ENCODE results near the gene GPR21. TPM values are rescaled to one million over a fixed set of nuclear protein-coding genes. Genes with fewer than 3 reads are reported as not detected.

Gene GPR21, protein sequence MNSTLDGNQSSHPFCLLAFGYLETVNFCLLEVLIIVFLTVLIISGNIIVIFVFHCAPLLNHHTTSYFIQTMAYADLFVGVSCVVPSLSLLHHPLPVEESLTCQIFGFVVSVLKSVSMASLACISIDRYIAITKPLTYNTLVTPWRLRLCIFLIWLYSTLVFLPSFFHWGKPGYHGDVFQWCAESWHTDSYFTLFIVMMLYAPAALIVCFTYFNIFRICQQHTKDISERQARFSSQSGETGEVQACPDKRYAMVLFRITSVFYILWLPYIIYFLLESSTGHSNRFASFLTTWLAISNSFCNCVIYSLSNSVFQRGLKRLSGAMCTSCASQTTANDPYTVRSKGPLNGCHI
- total RNA-seq, result under 1 TPM in 1 of 2 experiments, not detected in 1; 0.31 TPM

DNA sequence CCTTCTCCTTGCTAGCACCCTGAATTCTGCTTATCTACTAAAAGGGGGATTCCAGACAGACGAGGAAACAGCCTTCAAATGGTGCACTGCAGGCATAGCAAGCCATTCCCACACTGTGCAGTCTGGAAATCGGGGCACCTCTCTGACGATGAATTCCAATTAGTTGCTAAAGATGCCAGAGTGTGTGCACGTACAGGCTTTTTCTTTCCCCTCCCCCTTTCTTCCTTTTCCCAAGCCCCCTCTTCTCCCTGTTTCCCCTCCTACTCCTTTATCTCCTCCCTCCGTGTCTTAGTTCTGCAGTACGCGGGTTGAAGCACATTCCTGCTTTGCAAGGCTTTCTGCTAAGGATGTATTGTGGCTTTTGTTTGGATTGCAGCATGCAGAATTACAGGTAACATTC is at the start of gene GPR21:
GPR21 (plus strand) TSS at position 316 of the 400 bp plus-strand sequence. CDS start 900 bp downstream, outside the sequence.
- Mint-ChIP-seq H3K27ac (no peak within 1 kb of the TSS), H3K36me3 (peaks cover 14% of the 10 kb centered on the region), H3K9me3 (no peaks in the 10 kb centered on the region), H3K27me3 (no peaks in the 10 kb centered on the region), H3K4me3 (no peak within 1 kb of the TSS), H3K4me1 (ENCODE audit: low read depth) (no peaks in the 10 kb centered on the region)
- intact Hi-C loops (cut with micrococcal nuclease), result no loop called here
- POLR2A ChIA-PET, result no interaction called here
- CTCF ChIA-PET, result no interaction called here
- no peak for DNase-seq

DNA sequence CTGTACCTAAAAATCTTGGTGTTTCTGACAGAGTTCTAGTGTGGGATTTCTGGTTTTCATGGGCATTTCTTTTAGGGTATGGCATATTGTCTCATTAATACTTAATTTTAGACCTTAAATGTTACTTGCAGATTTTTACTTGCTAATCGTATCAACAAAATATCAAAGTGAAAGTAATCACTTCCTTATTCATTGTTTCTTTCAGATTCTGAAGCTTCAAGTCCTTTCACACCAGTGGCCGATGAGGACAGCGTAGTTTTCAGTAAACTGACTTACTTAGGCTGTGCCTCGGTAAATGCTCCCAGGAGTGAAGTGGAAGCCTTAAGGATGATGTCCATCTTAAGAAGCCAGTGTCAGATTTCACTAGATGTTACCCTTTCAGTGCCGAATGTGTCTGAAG is 47.5 kb upstream of the GPR21 start:
- CTCF ChIA-PET, result no interaction called here
- no peaks in the 10 kb centered on the region for H3K9me3 Mint-ChIP-seq
- H3K27me3 Mint-ChIP-seq, result no peaks in the 10 kb centered on the region
- no peak overlapping the region for H3K4me3 Mint-ChIP-seq
- POLR2A ChIA-PET, result no interaction called here
- H3K36me3 Mint-ChIP-seq, result peaks cover 4% of the 10 kb centered on the region
- DNase-seq, result no peak
- no peak overlapping the region for H3K27ac Mint-ChIP-seq
- peaks cover 4% of the 10 kb centered on the region for H3K4me1 Mint-ChIP-seq (ENCODE audit: low read depth)
- intact Hi-C loops (cut with micrococcal nuclease), result no loop called here

DNA sequence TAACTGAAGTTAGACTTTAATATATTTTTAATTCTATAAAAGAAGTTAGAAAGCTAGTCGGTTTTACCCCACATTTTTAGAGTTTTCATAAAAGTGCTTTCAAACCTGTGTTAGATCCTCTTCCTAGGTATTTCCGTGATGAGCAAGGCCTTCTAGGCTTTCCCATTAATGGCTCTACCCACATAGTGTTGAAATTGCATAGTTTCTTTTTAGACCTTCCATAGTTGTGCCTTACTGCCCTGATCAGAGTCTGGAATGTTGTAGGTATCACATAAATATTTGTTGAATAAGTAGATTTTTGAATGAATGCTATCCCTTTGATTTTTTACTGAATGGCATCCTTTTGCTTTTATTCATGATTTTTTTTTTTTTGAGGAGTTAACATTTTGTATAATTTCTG is 45.3 kb upstream of the GPR21 start:
- Mint-ChIP-seq H3K9me3 (no peaks in the 10 kb centered on the region), H3K27ac (no peak overlapping the region), H3K36me3 (peaks cover 4% of the 10 kb centered on the region), H3K4me3 (no peak overlapping the region), H3K4me1 (ENCODE audit: low read depth) (peaks cover 8% of the 10 kb centered on the region), H3K27me3 (no peaks in the 10 kb centered on the region)
- POLR2A ChIA-PET, result no interaction called here
- CTCF ChIA-PET, result interaction anchor here (1.9 kb wide), 1 partner anchor 8 kb away, joined by 8 read pairs; no protein-coding TSS in a partner anchor
- intact Hi-C loops (cut with micrococcal nuclease), result no loop called here
- DNase-seq, result no peak

DNA sequence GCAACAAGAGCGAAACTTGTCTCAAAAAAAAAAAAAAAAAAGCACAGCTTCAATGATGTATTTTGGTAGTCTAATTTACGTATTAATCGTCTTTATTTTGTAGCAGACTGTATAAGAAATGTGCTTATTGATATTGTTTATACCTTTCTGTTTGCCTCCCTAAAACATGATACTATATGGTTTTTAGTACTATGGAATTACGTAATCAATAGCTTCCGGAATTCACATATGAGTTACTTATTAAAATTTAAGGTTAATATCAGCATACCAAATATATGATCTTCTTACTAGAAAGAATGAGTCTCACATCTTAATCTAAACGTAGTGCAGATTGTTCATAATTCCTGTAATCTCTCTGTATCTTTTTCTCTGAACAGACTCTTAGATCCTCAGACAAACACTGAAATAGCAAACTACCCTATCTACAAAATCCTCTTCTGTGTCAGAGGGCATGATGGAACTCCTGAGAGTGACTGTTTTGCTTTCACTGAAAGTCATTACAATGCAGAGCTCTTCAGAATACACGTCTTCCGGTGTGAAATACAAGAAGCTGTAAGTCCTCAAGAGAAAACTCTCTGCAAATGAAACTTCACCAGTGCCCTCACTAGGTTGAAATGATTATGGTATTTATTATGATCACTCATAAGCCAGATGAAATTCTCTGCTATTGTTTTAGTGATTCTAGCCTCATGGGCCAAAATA is 44.4 kb upstream of the GPR21 start:
- CTCF ChIA-PET, result interaction anchor here (0.7 kb wide), 1 partner anchor 890 kb away, joined by 4 read pairs; no protein-coding TSS in a partner anchor
- peak overlapping the region; percentile 19 for H3K27ac Mint-ChIP-seq
- peaks cover 8% of the 10 kb centered on the region for H3K4me1 Mint-ChIP-seq (ENCODE audit: low read depth)
- intact Hi-C loops (cut with micrococcal nuclease), result loop anchor here (1.0 kb wide), 1 partner anchor 42 kb away; no protein-coding TSS in a partner anchor
- POLR2A ChIA-PET, result interaction anchor here (0.9 to 1.0 kb wide), 2 partner anchors 42 to 49 kb away, joined by 3 to 5 read pairs; no protein-coding TSS in a partner anchor
- DNase-seq, result no peak
- H3K36me3 Mint-ChIP-seq, result peaks cover 4% of the 10 kb centered on the region
- no peaks in the 10 kb centered on the region for H3K9me3 Mint-ChIP-seq
- no peaks in the 10 kb centered on the region for H3K27me3 Mint-ChIP-seq
- H3K4me3 Mint-ChIP-seq, result no peak overlapping the region

DNA sequence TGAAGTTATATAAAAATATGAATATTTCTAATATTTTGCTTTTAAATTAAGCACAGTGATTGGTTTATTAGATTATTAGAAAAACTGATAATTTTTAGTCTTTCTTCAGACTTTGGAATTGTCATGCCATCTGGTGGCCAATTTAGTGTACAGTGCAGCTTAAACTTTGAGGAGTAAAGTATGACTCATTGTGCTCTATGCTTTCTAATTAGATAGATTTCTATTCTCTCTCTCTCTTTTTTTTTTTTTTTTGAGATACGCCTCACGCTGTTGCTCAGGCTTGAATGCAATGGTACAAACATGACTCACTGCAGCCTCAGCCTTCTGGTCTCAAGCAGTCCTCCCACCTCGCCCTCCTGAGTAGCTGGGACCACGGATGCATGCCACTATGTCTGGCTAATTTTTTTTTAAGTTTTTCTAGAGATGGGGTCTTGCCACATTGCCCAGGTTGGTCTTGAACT is 42.1 kb upstream of the GPR21 start:
- Mint-ChIP-seq H3K4me1 (ENCODE audit: low read depth) (peaks cover 8% of the 10 kb centered on the region), H3K27me3 (no peaks in the 10 kb centered on the region), H3K27ac (no peak overlapping the region), H3K9me3 (no peaks in the 10 kb centered on the region), H3K36me3 (peaks cover 3% of the 10 kb centered on the region), H3K4me3 (no peak overlapping the region)
- DNase-seq, result peak; percentile 62
- POLR2A ChIA-PET, result interaction anchor here (0.7 kb wide), 1 partner anchor 59 kb away, joined by 3 read pairs; no protein-coding TSS in a partner anchor
- CTCF ChIA-PET, result interaction anchor here (0.6 to 1.6 kb wide), 17 partner anchors 19 to 730 kb away, joined by 3 to 8 read pairs (median 4); partner anchors contain the start of genes ZBTB26 and ZBTB6
- intact Hi-C loops (cut with micrococcal nuclease), result loop anchor here (1.0 to 5.0 kb wide), 7 partner anchors 51 to 526 kb away; partner anchors contain the start of genes PDCL, RABGAP1, RC3H2 and ZBTB6

DNA sequence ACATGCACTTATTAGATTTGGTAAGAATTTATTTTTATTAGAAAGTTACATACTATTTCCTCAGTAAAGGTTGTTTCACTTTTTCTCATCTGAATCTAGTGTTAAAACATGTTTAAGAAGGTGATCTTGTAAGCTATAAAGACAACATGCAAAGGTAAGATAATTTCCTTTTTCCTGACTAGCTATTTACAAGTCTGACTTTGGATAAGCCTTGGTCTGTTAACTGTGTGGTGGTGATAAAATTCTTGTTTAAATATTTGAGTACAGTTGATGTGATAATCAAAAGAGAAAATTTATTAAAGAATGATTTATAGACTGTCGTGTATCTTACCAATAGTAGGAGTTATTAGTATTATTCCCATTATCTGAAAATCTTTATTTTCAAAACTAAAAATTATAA is 36.9 kb upstream of the GPR21 start:
- no peak for DNase-seq
- Mint-ChIP-seq H3K27ac (no peak overlapping the region), H3K9me3 (no peaks in the 10 kb centered on the region), H3K4me3 (no peak overlapping the region), H3K36me3 (peaks cover 18% of the 10 kb centered on the region), H3K4me1 (ENCODE audit: low read depth) (peaks cover 5% of the 10 kb centered on the region), H3K27me3 (no peaks in the 10 kb centered on the region)
- intact Hi-C loops (cut with micrococcal nuclease), result no loop called here
- ChIA-PET CTCF (interaction anchor here (0.8 to 1.8 kb wide), 2 partner anchors 9 to 353 kb away, joined by 3 to 8 read pairs; no protein-coding TSS in a partner anchor), POLR2A (no interaction called here)

DNA sequence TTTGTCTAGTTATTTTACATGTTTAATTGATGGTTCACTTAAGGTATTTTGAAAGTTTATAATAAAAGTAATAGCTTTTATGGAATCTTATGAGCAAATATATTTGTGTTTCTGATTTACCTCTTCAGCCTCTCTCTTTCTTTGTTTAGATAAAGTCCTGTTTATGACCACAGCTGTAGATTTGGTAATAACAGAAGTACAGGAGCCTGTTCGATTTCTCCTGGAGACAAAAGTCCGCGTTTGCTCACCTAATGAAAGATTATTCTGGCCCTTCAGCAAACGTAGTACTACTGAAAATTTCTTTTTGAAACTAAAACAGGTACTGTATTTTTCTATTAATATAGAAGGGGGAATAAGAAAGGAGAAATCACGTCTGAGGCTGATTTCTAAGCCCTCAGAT is 35.0 kb upstream of the GPR21 start:
- peaks cover 18% of the 10 kb centered on the region for H3K36me3 Mint-ChIP-seq
- DNase-seq, result no peak
- H3K27me3 Mint-ChIP-seq, result no peaks in the 10 kb centered on the region
- ChIA-PET CTCF (no interaction called here), POLR2A (no interaction called here)
- H3K27ac Mint-ChIP-seq, result no peak overlapping the region
- no peak overlapping the region for H3K4me3 Mint-ChIP-seq
- intact Hi-C loops (cut with micrococcal nuclease), result no loop called here
- no peaks in the 10 kb centered on the region for H3K9me3 Mint-ChIP-seq
- peaks cover 3% of the 10 kb centered on the region for H3K4me1 Mint-ChIP-seq (ENCODE audit: low read depth)

DNA sequence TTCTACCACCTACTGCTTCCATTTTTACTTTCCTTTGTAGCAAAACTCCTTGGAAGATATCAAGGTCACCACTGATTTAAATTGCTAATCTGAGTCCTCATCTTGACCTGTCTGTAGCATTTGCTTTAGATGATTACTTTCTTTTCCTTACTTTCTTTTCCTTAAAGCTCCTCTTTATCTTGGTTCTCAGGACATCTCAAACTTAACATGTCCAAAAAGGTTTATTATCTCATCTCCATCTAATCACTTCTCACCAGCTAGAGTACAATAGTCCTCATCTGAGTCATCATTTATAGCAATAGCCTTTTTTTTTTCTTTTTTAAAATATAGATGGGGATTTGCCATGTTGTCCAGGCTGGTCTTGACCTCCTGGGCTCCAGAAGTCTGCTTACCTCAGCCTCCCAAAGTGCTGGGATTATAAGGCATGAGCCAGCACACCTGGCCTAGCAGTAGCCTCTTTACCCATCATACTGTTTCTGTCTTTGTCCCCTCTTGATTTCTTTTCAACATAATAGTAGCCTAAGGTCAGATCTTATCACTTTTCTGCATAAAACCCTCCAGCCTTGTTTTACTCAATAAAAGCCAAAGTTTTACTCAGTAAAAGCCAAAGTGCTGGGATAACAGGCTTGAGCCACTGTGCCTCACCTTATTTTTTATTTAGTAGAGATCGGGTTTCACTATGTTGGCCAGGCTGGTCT is 32.9 kb upstream of the GPR21 start:
- H3K27me3 Mint-ChIP-seq, result no peaks in the 10 kb centered on the region
- ChIA-PET POLR2A (no interaction called here), CTCF (no interaction called here)
- H3K36me3 Mint-ChIP-seq, result peaks cover 22% of the 10 kb centered on the region
- no peak overlapping the region for H3K27ac Mint-ChIP-seq
- no peak overlapping the region for H3K4me3 Mint-ChIP-seq
- H3K9me3 Mint-ChIP-seq, result no peaks in the 10 kb centered on the region
- intact Hi-C loops (cut with micrococcal nuclease), result no loop called here
- DNase-seq, result no peak
- H3K4me1 Mint-ChIP-seq (ENCODE audit: low read depth), result peaks cover 3% of the 10 kb centered on the region

DNA sequence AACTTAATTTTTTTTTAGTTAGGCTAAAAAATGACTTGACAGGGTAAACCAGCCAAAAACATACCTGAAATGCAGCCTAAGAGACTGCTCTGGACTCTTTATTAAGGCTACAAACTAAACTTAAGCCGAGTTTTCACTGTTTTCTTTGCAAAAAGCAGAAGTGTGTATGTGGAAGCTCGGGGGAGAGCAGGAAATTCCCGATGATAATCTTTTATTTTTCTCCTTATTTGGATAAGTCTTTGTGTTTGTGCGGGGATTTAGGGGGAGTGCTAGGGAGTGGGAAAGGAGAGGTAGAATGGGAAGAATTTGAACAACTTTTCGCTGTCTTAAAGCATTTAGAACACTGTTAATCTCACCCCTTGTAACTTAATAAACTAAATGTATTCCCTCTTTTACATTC is 30.7 kb upstream of the GPR21 start:
- peaks cover 14% of the 10 kb centered on the region for H3K36me3 Mint-ChIP-seq
- no peak overlapping the region for H3K27ac Mint-ChIP-seq
- intact Hi-C loops (cut with micrococcal nuclease), result no loop called here
- no peak for DNase-seq
- ChIA-PET CTCF (interaction anchor here (1.2 kb wide), 1 partner anchor 12 kb away, joined by 3 read pairs; no protein-coding TSS in a partner anchor), POLR2A (no interaction called here)
- H3K27me3 Mint-ChIP-seq, result no peaks in the 10 kb centered on the region
- no peaks in the 10 kb centered on the region for H3K9me3 Mint-ChIP-seq
- no peak overlapping the region for H3K4me3 Mint-ChIP-seq
- H3K4me1 Mint-ChIP-seq (ENCODE audit: low read depth), result peaks cover 3% of the 10 kb centered on the region

DNA sequence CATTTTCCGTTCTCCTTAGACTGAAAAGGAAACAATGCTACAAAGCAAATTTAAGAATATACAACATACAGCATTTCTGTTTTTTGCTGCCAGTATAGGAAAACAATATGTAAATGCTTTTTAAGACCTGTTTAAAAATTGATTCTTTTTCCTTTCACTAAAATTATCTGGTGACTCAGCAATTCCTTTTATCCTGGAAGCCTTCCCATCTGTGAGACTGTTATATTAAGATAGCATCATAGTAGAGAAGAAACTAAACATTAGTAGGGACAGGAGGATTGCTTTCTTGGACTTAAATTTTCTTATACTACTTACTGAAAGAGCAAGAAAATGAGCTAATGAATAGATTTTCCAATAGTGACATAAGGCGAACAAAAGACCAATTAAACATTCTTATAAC is 30.0 kb upstream of the GPR21 start:
- Mint-ChIP-seq H3K9me3 (no peaks in the 10 kb centered on the region), H3K27ac (no peak overlapping the region), H3K27me3 (no peaks in the 10 kb centered on the region), H3K4me1 (ENCODE audit: low read depth) (peaks cover 3% of the 10 kb centered on the region), H3K4me3 (no peak overlapping the region), H3K36me3 (peaks cover 14% of the 10 kb centered on the region)
- ChIA-PET POLR2A (no interaction called here), CTCF (no interaction called here)
- no peak for DNase-seq
- intact Hi-C loops (cut with micrococcal nuclease), result no loop called here

DNA sequence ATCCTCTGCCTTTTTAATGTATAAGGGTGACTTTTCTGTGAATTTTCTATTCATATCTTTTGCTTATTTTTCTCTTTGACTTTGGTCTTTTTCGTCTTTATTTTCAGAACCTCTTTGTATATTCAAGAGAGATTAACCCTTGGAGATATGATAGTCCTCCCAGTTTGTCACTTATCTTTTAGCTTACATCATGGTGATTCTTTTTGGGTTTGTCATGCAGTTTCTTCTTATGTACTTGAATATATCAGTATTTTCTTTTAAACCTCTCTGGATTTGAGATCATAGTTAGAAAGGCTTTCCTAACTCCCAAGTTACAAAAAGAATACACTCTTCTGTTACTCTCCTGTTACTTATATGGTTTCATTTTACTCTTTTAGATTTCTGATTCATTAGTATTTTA is 27.5 kb upstream of the GPR21 start:
- no peak for DNase-seq
- no peaks in the 10 kb centered on the region for H3K9me3 Mint-ChIP-seq
- H3K4me3 Mint-ChIP-seq, result no peak overlapping the region
- ChIA-PET POLR2A (no interaction called here), CTCF (no interaction called here)
- no peak overlapping the region for H3K27ac Mint-ChIP-seq
- no peaks in the 10 kb centered on the region for H3K27me3 Mint-ChIP-seq
- H3K36me3 Mint-ChIP-seq, result peaks cover 9% of the 10 kb centered on the region
- H3K4me1 Mint-ChIP-seq (ENCODE audit: low read depth), result no peaks in the 10 kb centered on the region
- intact Hi-C loops (cut with micrococcal nuclease), result no loop called here

DNA sequence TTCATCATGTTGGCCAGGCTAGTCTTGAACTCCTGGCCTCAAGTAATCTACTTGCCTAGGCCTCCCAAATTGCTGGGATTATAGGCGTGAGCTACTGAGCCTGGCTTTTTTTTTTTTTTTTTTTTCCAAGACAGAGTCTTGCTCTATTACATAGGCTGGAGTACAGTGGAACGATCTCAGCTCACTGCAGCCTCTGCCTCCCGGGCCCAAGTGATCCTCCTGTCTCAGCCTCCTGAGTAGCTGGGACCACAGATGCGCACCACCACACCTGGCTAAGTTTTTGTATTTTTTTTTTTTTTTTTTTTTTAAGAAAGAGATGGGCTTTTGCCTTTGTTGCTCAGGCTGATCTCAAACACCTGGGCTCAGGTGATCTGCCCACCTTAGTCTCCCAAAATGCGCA is 26.2 kb upstream of the GPR21 start:
- Mint-ChIP-seq H3K27ac (no peak overlapping the region), H3K27me3 (no peaks in the 10 kb centered on the region), H3K9me3 (no peaks in the 10 kb centered on the region), H3K4me3 (no peak overlapping the region), H3K36me3 (peaks cover 18% of the 10 kb centered on the region), H3K4me1 (ENCODE audit: low read depth) (no peaks in the 10 kb centered on the region)
- POLR2A ChIA-PET, result no interaction called here
- intact Hi-C loops (cut with micrococcal nuclease), result no loop called here
- CTCF ChIA-PET, result no interaction called here
- DNase-seq, result no peak

All from activated CD4-positive, alpha-beta memory T cell treated with anti-CD3 and anti-CD28 coated beads for 36 hours (primary cell).